Measurements from ENCODE around the gene ANO4. TPM values are rescaled to one million over a fixed set of nuclear protein-coding genes. Genes with fewer than 3 reads are reported as not detected.

The ANO4 gene
- total RNA-seq, 2 donors from 2014 or later, result 3.4 to 4.0 TPM

DNA sequence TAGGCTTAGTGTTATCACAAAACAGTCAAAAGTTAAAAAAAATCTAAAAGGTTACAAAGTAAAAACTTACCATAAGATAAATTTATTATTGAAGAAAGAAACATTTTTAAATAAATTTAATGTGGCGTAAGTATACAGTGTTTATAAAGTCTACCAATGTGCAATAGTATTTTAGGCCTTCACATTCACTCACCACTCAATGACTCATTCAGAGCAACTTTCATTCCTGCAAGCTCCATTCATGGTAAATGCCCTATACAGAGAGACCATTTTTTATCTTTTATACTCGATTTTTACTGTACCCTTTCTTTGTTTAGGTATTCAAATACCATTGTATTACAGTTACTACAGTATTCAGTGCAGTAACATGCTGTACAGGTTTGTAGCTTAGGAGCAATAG lies 124.5 kb downstream of the ANO4 start:
- Histone ChIP-seq H3K4me3 (ENCODE audit: low read length) (no peak overlapping the region), H3K27me3 (ENCODE audit: control insufficient read depth, insufficient read depth, low read length, poor library complexity, severe bottlenecking) (no peaks in the 10 kb centered on the region), H3K4me1 (ENCODE audit: control insufficient read depth, insufficient read depth, low read length) (no peaks in the 10 kb centered on the region), H3K27ac (ENCODE audit: low read depth, low read length) (no peak overlapping the region), H3K9me3 (ENCODE audit: control insufficient read depth, low read length) (no peaks in the 10 kb centered on the region), H3K9ac (ENCODE audit: extremely low read depth, low read length, poor library complexity, severe bottlenecking) (no peak overlapping the region), H3K36me3 (ENCODE audit: control insufficient read depth, insufficient read depth, low read length) (no peaks in the 10 kb centered on the region)
- TF ChIP-seq, protein P1, sequence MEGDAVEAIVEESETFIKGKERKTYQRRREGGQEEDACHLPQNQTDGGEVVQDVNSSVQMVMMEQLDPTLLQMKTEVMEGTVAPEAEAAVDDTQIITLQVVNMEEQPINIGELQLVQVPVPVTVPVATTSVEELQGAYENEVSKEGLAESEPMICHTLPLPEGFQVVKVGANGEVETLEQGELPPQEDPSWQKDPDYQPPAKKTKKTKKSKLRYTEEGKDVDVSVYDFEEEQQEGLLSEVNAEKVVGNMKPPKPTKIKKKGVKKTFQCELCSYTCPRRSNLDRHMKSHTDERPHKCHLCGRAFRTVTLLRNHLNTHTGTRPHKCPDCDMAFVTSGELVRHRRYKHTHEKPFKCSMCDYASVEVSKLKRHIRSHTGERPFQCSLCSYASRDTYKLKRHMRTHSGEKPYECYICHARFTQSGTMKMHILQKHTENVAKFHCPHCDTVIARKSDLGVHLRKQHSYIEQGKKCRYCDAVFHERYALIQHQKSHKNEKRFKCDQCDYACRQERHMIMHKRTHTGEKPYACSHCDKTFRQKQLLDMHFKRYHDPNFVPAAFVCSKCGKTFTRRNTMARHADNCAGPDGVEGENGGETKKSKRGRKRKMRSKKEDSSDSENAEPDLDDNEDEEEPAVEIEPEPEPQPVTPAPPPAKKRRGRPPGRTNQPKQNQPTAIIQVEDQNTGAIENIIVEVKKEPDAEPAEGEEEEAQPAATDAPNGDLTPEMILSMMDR (conservative IDR thresholded peaks at IDR 0.05), result no peak
- no peaks in the 10 kb centered on the region for H3K4me1 Mint-ChIP-seq
- no peak overlapping the region for H3K27ac Mint-ChIP-seq
- no peak overlapping the region for H3K4me3 Mint-ChIP-seq
- no peak for DNase-seq
- no peaks in the 10 kb centered on the region for H3K27me3 Mint-ChIP-seq (ENCODE audit: insufficient read depth)
- H3K9me3 Mint-ChIP-seq, result no peaks in the 10 kb centered on the region
- no peaks in the 10 kb centered on the region for H3K36me3 Mint-ChIP-seq (ENCODE audit: low read depth)
- WGBS, 2 experiments (ENCODE audit: insufficient coverage in 1 of 2, insufficient read length in 1 of 2), result 91% methylated on average over 1 of the region's 2 CpGs; no CpG with 5 or more reads in 1 of the 2 experiments

DNA sequence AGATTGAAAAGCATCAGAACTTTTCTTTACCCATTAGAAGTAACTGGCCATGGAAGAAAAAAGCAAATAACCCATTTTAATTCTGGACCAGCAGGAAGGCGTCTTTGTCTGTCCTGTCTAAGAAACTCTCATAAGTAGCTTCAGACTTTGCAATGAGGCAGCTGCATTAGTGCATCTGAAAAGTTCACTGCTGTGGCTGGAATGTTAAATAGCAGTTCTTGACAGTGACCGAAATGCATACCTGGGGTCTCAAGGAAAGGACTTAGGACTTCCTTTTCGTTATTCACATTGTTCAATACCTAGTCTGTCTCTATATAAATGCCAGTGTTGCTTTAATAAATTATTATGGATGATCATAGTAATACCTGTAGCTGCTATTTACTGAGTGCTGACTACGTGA lies 125.9 kb downstream of the ANO4 start:
- no peak for DNase-seq
- Histone ChIP-seq H3K4me3 (ENCODE audit: low read length) (no peak overlapping the region), H3K4me1 (ENCODE audit: control insufficient read depth, insufficient read depth, low read length) (no peaks in the 10 kb centered on the region), H3K9me3 (ENCODE audit: control insufficient read depth, low read length) (no peaks in the 10 kb centered on the region), H3K36me3 (ENCODE audit: control insufficient read depth, insufficient read depth, low read length) (no peaks in the 10 kb centered on the region), H3K27me3 (ENCODE audit: control insufficient read depth, insufficient read depth, low read length, poor library complexity, severe bottlenecking) (no peaks in the 10 kb centered on the region), H3K9ac (ENCODE audit: extremely low read depth, low read length, poor library complexity, severe bottlenecking) (no peak overlapping the region), H3K27ac (ENCODE audit: low read depth, low read length) (no peak overlapping the region)
- TF ChIP-seq, protein P1 (conservative IDR thresholded peaks at IDR 0.05), result no peak
- Mint-ChIP-seq H3K27ac (no peak overlapping the region), H3K4me1 (no peaks in the 10 kb centered on the region), H3K4me3 (no peak overlapping the region), H3K9me3 (no peaks in the 10 kb centered on the region), H3K27me3 (ENCODE audit: insufficient read depth) (no peaks in the 10 kb centered on the region), H3K36me3 (ENCODE audit: low read depth) (no peaks in the 10 kb centered on the region)
- 78 to 88% methylated on average over 1 to 4 of the region's 4 CpGs for WGBS, 2 experiments (ENCODE audit: insufficient coverage in 1 of 2, insufficient read length in 1 of 2)

DNA sequence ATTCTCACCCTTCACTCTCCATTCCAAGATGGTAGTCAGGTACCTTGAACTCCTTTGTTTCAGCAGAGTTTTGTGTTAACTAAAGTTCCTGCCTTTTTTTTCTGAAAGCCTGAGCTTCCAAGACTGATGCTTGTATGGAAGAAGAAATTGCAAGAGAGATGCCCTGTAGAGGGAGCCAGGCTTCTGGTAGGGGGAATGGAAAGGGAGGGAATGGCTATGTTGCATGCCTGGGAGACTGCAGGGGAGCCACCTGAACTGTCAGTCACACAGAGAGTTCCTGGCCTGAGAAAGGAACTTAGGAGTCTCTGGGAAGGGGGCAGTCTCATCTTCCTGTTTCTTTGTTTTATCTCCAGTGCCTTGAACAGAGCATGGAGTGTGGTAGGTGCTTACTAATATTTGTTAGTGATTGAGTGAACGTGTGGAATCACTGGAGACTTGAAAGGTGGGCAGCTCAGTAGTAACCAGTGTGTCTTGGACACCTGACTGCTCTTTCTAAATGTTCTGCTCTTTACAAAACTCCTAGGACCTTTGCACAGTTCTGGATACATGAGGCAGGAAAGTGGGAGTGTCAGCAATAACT lies 132.2 kb downstream of the ANO4 start:
- WGBS, 2 experiments (ENCODE audit: insufficient coverage in 1 of 2, insufficient read length in 1 of 2), result 0% methylated on average over 1 of the region's 1 CpG
- H3K27ac Mint-ChIP-seq, result peak overlapping the region; percentile 15

More for the DNA sequence above, 132.2 kb downstream of the ANO4 start:
- Histone ChIP-seq H3K9ac (ENCODE audit: extremely low read depth, low read length, poor library complexity, severe bottlenecking) (no peak overlapping the region), H3K27me3 (ENCODE audit: control insufficient read depth, insufficient read depth, low read length, poor library complexity, severe bottlenecking) (no peaks in the 10 kb centered on the region), H3K27ac (ENCODE audit: low read depth, low read length) (no peak overlapping the region), H3K36me3 (ENCODE audit: control insufficient read depth, insufficient read depth, low read length) (no peaks in the 10 kb centered on the region), H3K4me1 (ENCODE audit: control insufficient read depth, insufficient read depth, low read length) (no peaks in the 10 kb centered on the region), H3K9me3 (ENCODE audit: control insufficient read depth, low read length) (no peaks in the 10 kb centered on the region), H3K4me3 (ENCODE audit: low read length) (no peak overlapping the region)
- DNase-seq, result peak; percentile 94
- TF ChIP-seq, protein P1 (conservative IDR thresholded peaks at IDR 0.05), result peak; percentile 84
- Mint-ChIP-seq H3K27me3 (ENCODE audit: insufficient read depth) (no peaks in the 10 kb centered on the region), H3K9me3 (no peaks in the 10 kb centered on the region), H3K4me1 (peaks cover 19% of the 10 kb centered on the region), H3K4me3 (no peak overlapping the region), H3K36me3 (ENCODE audit: low read depth) (no peaks in the 10 kb centered on the region)

Measured in endodermal cell (in vitro differentiated cells).